ENCODE measurements around the gene IDI2.

- TF ChIP-seq CTCF (IDR thresholded peaks at IDR 0.05) (no peak), POLR2A (IDR thresholded peaks at IDR 0.05) (no peak)
These were observed 51.4 kb downstream of the IDI2 start for GRCh38 chr10:974038-974784.

Measured in adrenal gland (tissue), 5 donors.